OCI-LY1 (cell line): ENCODE data around the gene CRPPA.
A peak's percentile ranks its signal among the peaks of the same experiment; 100 is the strongest.

Source experiments
- H2AFZ ChIP-seq: fragments of 200-600 bp; sonication (generic), shearing (Covaris generic); 2 replicates; pipeline ENCODE4 v1.6.0; 2014; ENCODE audit warnings: antibody characterized with exemption, mild to moderate bottlenecking, low read length
- H3F3A ChIP-seq: fragments of 200-600 bp; sonication (generic), shearing (Covaris generic); 2 replicates; pipeline ENCODE4 v1.6.0; 2014; ENCODE audit warnings: mild to moderate bottlenecking, antibody characterized with exemption, low read length, moderate library complexity; ENCODE audit not compliant: insufficient read depth
- H3K27ac ChIP-seq: fragments of 200-600 bp; sonication (generic); 2 replicates; pipeline ENCODE4 v1.5.1; 2014; ENCODE audit warnings: low read length, mixed run types, mild to moderate bottlenecking, low read depth; ENCODE audit not compliant: poor library complexity, severe bottlenecking
- H3K27me3 ChIP-seq: fragments of 200-600 bp; sonication (generic); 2 replicates; pipeline ENCODE4 v1.6.0; 2014; ENCODE audit warnings: antibody characterized with exemption, mild to moderate bottlenecking, low read length, moderate library complexity; ENCODE audit not compliant: insufficient read depth
- H3K36me3 ChIP-seq: fragments of 200-600 bp; sonication (generic); 2 replicates; pipeline ENCODE4 v1.6.1; 2014; ENCODE audit warnings: mild to moderate bottlenecking, antibody characterized with exemption, low read length, moderate library complexity, mixed read lengths; ENCODE audit not compliant: insufficient read depth
- H3K4me1 ChIP-seq: fragments of 200-600 bp; sonication (generic); 2 replicates; pipeline ENCODE4 v1.5.1; 2014; ENCODE audit warnings: mild to moderate bottlenecking, low read length, moderate library complexity; ENCODE audit not compliant: insufficient read depth, severe bottlenecking
- H3K4me2 ChIP-seq: fragments of 200-600 bp; sonication (generic), shearing (Covaris generic); 2 replicates; pipeline ENCODE4 v1.6.1; 2014; ENCODE audit warnings: low read length
- H3K4me3 ChIP-seq: fragments of 200-600 bp; sonication (generic); 2 replicates; pipeline ENCODE4 v1.5.1; 2014; ENCODE audit warnings: low read length, low read depth, mild to moderate bottlenecking, mixed read lengths; ENCODE audit not compliant: poor library complexity, severe bottlenecking
- H3K79me2 ChIP-seq: fragments of 200-600 bp; shearing (Covaris generic); 2 replicates; pipeline ENCODE4 v1.6.1; 2016; ENCODE audit warnings: mixed run types, low read length, mixed read lengths; ENCODE audit not compliant: insufficient read depth
- H3K9ac ChIP-seq: fragments of 200-600 bp; sonication (generic), shearing (Covaris generic); 2 replicates; pipeline ENCODE4 v1.6.1; 2014; ENCODE audit warnings: mild to moderate bottlenecking, low read length, mixed read lengths
- H3K9me2 ChIP-seq: fragments of 200-600 bp; sonication (generic), shearing (Covaris generic); 2 replicates; pipeline ENCODE4 v1.6.1; 2014; ENCODE audit warnings: low read depth, mild to moderate bottlenecking, low read length, mixed read lengths
- H3K9me3 ChIP-seq: fragments of 200-600 bp; shearing (Covaris generic); 2 replicates; pipeline ENCODE4 v1.6.1; 2014; ENCODE audit warnings: low read length, mixed read lengths
- H4K20me1 ChIP-seq: fragments of 200-600 bp; sonication (generic), shearing (Covaris generic); 2 replicates; pipeline ENCODE4 v1.6.0; 2016; ENCODE audit warnings: mild to moderate bottlenecking, low read length; ENCODE audit not compliant: insufficient read depth
- EZH2 ChIP-seq: fragments of 200-600 bp; sonication (generic), shearing (Covaris generic); IDR thresholded peaks from 2 replicates; pipeline ENCODE4 v1.8.0; 2017; ENCODE audit warnings: borderline replicate concordance, mixed run types, mild to moderate bottlenecking, antibody characterized with exemption, low read length, moderate library complexity, mixed read lengths
- TF ChIP-seq, protein P1 (sequence below): fragments of 200-600 bp; sonication (generic), shearing (Covaris generic); IDR thresholded peaks from 2 replicates; pipeline ENCODE4 v1.5.1; 2017; ENCODE audit warnings: mild to moderate bottlenecking, antibody characterized with exemption, low read length, moderate library complexity, mixed read lengths

CRPPA gene

DNA sequence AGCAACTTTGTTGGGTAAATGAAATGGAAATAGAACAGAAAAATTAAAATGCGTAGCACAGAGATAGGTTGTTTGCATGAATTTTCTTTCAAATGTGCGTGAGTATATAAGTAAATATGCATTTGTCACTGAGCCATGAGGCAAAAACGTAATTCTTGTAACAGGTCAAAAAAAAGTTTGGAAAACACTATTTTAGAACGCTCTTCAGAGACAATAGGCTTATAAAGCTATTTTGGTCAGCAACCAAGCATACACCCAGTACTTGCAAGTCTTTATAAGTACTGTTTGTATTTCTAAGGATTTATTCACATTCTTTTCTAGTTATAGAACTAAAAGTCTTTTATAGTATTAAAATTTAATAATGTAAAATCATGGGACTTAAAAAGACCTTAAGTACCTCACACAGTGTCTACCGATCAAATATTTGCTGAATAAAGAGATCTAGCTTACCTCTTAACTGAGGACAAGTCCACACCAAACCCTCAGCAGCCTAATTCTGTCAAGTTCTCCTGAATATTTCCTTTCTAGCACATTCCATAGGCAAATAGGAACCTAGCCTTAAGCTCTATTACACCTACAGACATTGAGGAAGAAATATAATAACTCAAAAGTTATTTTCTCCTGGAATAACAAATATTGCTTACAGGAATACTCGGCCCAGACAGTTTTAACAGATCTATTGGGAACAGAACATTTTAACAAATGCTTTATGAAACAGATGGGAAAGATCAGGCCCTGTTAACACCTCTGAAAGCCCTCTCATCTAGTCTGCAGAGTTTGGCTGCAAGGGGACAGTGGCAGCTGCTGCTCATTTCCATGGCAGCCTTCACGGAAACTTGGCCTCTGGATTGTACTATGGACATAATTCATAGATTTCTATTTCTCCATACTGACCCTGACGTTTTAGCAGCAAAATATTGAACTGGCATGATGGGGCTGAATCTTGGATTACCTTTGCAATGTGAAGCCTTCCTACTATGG is 8.8 kb downstream of the CRPPA start:
- Histone ChIP-seq H3K27ac (no peak overlapping the region), H3K9me2 (no peaks in the 10 kb centered on the region)
- TF ChIP-seq, protein P1, sequence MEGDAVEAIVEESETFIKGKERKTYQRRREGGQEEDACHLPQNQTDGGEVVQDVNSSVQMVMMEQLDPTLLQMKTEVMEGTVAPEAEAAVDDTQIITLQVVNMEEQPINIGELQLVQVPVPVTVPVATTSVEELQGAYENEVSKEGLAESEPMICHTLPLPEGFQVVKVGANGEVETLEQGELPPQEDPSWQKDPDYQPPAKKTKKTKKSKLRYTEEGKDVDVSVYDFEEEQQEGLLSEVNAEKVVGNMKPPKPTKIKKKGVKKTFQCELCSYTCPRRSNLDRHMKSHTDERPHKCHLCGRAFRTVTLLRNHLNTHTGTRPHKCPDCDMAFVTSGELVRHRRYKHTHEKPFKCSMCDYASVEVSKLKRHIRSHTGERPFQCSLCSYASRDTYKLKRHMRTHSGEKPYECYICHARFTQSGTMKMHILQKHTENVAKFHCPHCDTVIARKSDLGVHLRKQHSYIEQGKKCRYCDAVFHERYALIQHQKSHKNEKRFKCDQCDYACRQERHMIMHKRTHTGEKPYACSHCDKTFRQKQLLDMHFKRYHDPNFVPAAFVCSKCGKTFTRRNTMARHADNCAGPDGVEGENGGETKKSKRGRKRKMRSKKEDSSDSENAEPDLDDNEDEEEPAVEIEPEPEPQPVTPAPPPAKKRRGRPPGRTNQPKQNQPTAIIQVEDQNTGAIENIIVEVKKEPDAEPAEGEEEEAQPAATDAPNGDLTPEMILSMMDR: no peak
- no peak for TF ChIP-seq EZH2

DNA sequence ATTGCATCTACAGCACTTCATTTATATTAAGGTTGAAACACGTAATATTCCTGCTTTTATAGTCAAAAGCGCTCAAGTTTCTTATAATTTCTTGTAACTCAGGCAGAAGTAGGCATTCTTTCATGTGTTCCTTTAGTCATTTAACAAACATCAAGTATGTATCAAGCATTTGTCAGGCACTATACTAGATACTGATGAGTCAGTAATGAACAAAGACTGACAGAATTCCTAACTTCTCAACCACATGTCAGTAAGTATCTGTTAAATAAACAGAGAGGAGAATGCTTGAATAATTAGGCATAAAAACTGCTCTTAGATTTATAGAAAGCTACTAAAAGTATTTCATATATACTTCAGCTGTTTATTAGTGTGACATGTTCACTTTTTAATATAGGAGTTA is 9.9 kb downstream of the CRPPA start:
- no peaks in the 10 kb centered on the region for H3K9me3 ChIP-seq
- H2AFZ ChIP-seq: no peak overlapping the region
- H3K36me3 ChIP-seq: no peaks in the 10 kb centered on the region
- no peaks in the 10 kb centered on the region for H3K4me1 ChIP-seq
- H3K27ac ChIP-seq: no peak overlapping the region
- TF ChIP-seq, protein P1: no peak
- no peak for TF ChIP-seq EZH2
- no peaks in the 10 kb centered on the region for H3K9me2 ChIP-seq
- no peaks in the 10 kb centered on the region for H4K20me1 ChIP-seq
- no peaks in the 10 kb centered on the region for H3K27me3 ChIP-seq
- H3K9ac ChIP-seq: no peak overlapping the region
- no peak overlapping the region for H3K4me2 ChIP-seq
- no peaks in the 10 kb centered on the region for H3K79me2 ChIP-seq
- H3F3A ChIP-seq: no peaks in the 10 kb centered on the region
- H3K4me3 ChIP-seq: no peak overlapping the region

More for the DNA sequence above, 8.8 kb downstream of the CRPPA start:
- H3F3A ChIP-seq: no peaks in the 10 kb centered on the region
- H3K9ac ChIP-seq: no peak overlapping the region
- no peak overlapping the region for H3K4me3 ChIP-seq
- H2AFZ ChIP-seq: no peak overlapping the region
- no peaks in the 10 kb centered on the region for H4K20me1 ChIP-seq
- H3K27me3 ChIP-seq: no peaks in the 10 kb centered on the region
- no peaks in the 10 kb centered on the region for H3K79me2 ChIP-seq
- no peaks in the 10 kb centered on the region for H3K36me3 ChIP-seq
- no peaks in the 10 kb centered on the region for H3K4me1 ChIP-seq
- H3K4me2 ChIP-seq: no peak overlapping the region
- H3K9me3 ChIP-seq: no peaks in the 10 kb centered on the region

DNA sequence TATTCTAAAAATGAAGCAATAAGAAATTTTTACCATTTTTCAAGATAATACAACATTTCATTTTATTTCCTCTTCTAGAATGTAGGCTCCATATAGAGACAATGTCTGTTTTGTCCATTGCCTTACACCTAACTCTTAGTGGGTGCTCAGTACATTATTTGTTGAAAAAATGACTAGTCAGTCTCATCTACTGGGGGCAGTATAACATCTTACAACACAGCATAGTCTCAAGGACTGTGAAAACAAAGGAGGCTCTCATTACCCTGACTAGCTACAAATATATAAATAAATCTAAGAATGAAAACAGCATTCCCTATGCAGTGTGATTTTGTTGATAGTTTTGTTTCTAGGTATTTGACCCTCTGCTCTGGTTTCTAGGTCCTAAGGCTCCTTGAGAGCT is 11.6 kb downstream of the CRPPA start:
- no peaks in the 10 kb centered on the region for H3K79me2 ChIP-seq
- no peak overlapping the region for H3K27ac ChIP-seq
- no peak overlapping the region for H3K4me2 ChIP-seq
- TF ChIP-seq, protein P1: peak; percentile 7; the same call in 1 of the 2 replicates
- TF ChIP-seq EZH2: no peak
- H3K9me2 ChIP-seq: no peaks in the 10 kb centered on the region
- H3K36me3 ChIP-seq: no peaks in the 10 kb centered on the region
- no peaks in the 10 kb centered on the region for H3K27me3 ChIP-seq
- H3K4me1 ChIP-seq: no peaks in the 10 kb centered on the region
- H2AFZ ChIP-seq: no peak overlapping the region
- no peaks in the 10 kb centered on the region for H3F3A ChIP-seq
- H3K9me3 ChIP-seq: no peaks in the 10 kb centered on the region
- no peak overlapping the region for H3K4me3 ChIP-seq
- no peak overlapping the region for H3K9ac ChIP-seq
- no peaks in the 10 kb centered on the region for H4K20me1 ChIP-seq
